Vagina (tissue), 2 donors: ENCODE data around the gene DOCK11.

Source experiments
- POLR2AphosphoS5 ChIP-seq, 2 donors: sonication (generic); formaldehyde crosslinking; IDR thresholded peaks; one replicate each; pipeline ENCODE4 v1.9.0; 2017; ENCODE audit warnings: antibody characterized with exemption in 2 of 2, mild to moderate bottlenecking in 2 of 2, low read depth in 1 of 2; ENCODE audit not compliant: insufficient read depth in 1 of 2
- TF ChIP-seq, protein P1 (sequence below), 3 experiments: fragments of 450-650 bp in 2 of 3; fragments of 200-600 bp in 1 of 3; sonication (generic) in 1 of 3; IDR thresholded peaks; one replicate each; pipeline ENCODE4 v1.5.1; 2017 to 2019; ENCODE audit warnings: antibody characterized with exemption in 3 of 3, mild to moderate bottlenecking in 2 of 3, moderate library complexity in 2 of 3

DNA sequence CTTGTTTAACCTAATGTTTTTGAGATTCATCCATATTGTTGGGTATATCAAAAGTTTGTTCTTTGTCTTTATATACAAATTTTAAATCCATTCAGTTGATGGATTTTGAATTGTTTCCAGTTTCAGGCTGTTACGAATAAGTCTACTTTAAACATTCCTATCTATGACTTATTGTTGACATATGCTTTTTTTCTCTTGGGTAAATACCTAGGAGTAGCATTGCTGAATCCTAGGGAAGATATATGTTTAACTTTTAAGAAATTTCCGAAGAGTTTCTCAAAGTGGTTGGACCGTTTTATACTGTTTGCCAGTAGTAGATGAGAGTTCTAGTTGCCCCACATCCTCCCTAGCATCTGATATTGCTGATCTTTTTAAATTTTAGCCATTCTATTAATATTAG, 170.9 kb downstream of the DOCK11 start:
- TF ChIP-seq, protein P1, sequence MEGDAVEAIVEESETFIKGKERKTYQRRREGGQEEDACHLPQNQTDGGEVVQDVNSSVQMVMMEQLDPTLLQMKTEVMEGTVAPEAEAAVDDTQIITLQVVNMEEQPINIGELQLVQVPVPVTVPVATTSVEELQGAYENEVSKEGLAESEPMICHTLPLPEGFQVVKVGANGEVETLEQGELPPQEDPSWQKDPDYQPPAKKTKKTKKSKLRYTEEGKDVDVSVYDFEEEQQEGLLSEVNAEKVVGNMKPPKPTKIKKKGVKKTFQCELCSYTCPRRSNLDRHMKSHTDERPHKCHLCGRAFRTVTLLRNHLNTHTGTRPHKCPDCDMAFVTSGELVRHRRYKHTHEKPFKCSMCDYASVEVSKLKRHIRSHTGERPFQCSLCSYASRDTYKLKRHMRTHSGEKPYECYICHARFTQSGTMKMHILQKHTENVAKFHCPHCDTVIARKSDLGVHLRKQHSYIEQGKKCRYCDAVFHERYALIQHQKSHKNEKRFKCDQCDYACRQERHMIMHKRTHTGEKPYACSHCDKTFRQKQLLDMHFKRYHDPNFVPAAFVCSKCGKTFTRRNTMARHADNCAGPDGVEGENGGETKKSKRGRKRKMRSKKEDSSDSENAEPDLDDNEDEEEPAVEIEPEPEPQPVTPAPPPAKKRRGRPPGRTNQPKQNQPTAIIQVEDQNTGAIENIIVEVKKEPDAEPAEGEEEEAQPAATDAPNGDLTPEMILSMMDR (IDR thresholded peaks at IDR 0.05): no peak
- TF ChIP-seq POLR2AphosphoS5 (IDR thresholded peaks at IDR 0.05; ENCODE audit: insufficient read depth in 1 of 2, low read depth in 1 of 2): no peak
